ENCODE results near the gene OPRD1.
"Not testable (repeated sequence)": the region's sequence is repeated elsewhere in the genome, so short reads cannot be mapped to it uniquely, and the experiment has no call there.

OPRD1 gene

GRCh38 chr1:28789816-28790215 lies 22.2 kb upstream of the OPRD1 start:
- TF ChIP-seq CTCF (conservative IDR thresholded peaks at IDR 0.05; ENCODE audit: low read length) (no peak), EZH2phosphoT487 (IDR thresholded peaks at IDR 0.05; ENCODE audit: borderline replicate concordance) (no peak)
- Histone ChIP-seq H3K4me3 (ENCODE audit: low read length, poor library complexity, severe bottlenecking) (no peak overlapping the region), H2AFZ (ENCODE audit: low read length) (no peak overlapping the region), H3K79me2 (ENCODE audit: insufficient read depth, low read length) (no peaks in the 10 kb centered on the region), H4K20me1 (ENCODE audit: insufficient read depth, low read length, poor library complexity, severe bottlenecking) (no peaks in the 10 kb centered on the region), H3K9me3 (ENCODE audit: insufficient read depth, low read depth, low read length) (no peaks in the 10 kb centered on the region), H3K9ac (ENCODE audit: low read depth, low read length, poor library complexity, severe bottlenecking) (no peak overlapping the region), H3K9me2 (replicated peaks; ENCODE audit: low read depth, low read length) (no peaks in the 10 kb centered on the region), H3K36me3 (ENCODE audit: insufficient read depth, low read length) (no peaks in the 10 kb centered on the region), H3K27me3 (ENCODE audit: insufficient read depth, low read length, poor library complexity, severe bottlenecking) (no peaks in the 10 kb centered on the region), H3K4me1 (ENCODE audit: insufficient read depth, low read length, poor library complexity, severe bottlenecking) (no peaks in the 10 kb centered on the region), H3F3A (ENCODE audit: low read depth) (no peaks in the 10 kb centered on the region), H3K4me2 (ENCODE audit: low read depth, low read length, poor library complexity, severe bottlenecking) (no peak overlapping the region)

- Histone ChIP-seq H4K20me1 (ENCODE audit: insufficient read depth, low read length, poor library complexity, severe bottlenecking) (no peaks in the 10 kb centered on the region), H2AFZ (ENCODE audit: low read length) (no peak overlapping the region), H3K4me3 (ENCODE audit: low read length, poor library complexity, severe bottlenecking) (no peak overlapping the region), H3K9me2 (replicated peaks; ENCODE audit: low read depth, low read length) (no peaks in the 10 kb centered on the region), H3K4me1 (ENCODE audit: insufficient read depth, low read length, poor library complexity, severe bottlenecking) (no peaks in the 10 kb centered on the region), H3K36me3 (ENCODE audit: insufficient read depth, low read length) (no peaks in the 10 kb centered on the region), H3K27me3 (ENCODE audit: insufficient read depth, low read length, poor library complexity, severe bottlenecking) (no peaks in the 10 kb centered on the region), H3K9me3 (ENCODE audit: insufficient read depth, low read depth, low read length) (no peaks in the 10 kb centered on the region), H3K79me2 (ENCODE audit: insufficient read depth, low read length) (no peaks in the 10 kb centered on the region), H3K4me2 (ENCODE audit: low read depth, low read length, poor library complexity, severe bottlenecking) (no peak overlapping the region), H3K9ac (ENCODE audit: low read depth, low read length, poor library complexity, severe bottlenecking) (no peak overlapping the region), H3F3A (ENCODE audit: low read depth) (no peaks in the 10 kb centered on the region)
- TF ChIP-seq CTCF (conservative IDR thresholded peaks at IDR 0.05; ENCODE audit: low read length) (no peak), EZH2phosphoT487 (IDR thresholded peaks at IDR 0.05; ENCODE audit: borderline replicate concordance) (no peak)
Measured at GRCh38 chr1:28790377-28791035, 21.5 kb upstream of the OPRD1 start.

- not testable (repeated sequence) for H3K79me2 ChIP-seq (ENCODE audit: insufficient read depth, low read length); H3K9me3 ChIP-seq (ENCODE audit: insufficient read depth, low read depth, low read length); H3K36me3 ChIP-seq (ENCODE audit: insufficient read depth, low read length); H3K9ac ChIP-seq (ENCODE audit: low read depth, low read length, poor library complexity, severe bottlenecking); H3K4me2 ChIP-seq (ENCODE audit: low read depth, low read length, poor library complexity, severe bottlenecking); H3K4me1 ChIP-seq (ENCODE audit: insufficient read depth, low read length, poor library complexity, severe bottlenecking); H3K4me3 ChIP-seq (ENCODE audit: low read length, poor library complexity, severe bottlenecking); H2AFZ ChIP-seq (ENCODE audit: low read length); H3K27me3 ChIP-seq (ENCODE audit: insufficient read depth, low read length, poor library complexity, severe bottlenecking); H3K9me2 ChIP-seq (replicated peaks; ENCODE audit: low read depth, low read length); H3F3A ChIP-seq (ENCODE audit: low read depth); H4K20me1 ChIP-seq (ENCODE audit: insufficient read depth, low read length, poor library complexity, severe bottlenecking)
Measured at GRCh38 chr1:28791929-28792328, 20.0 kb upstream of the OPRD1 start.

- H3K9me2 ChIP-seq (replicated peaks; ENCODE audit: low read depth, low read length), result no peaks in the 10 kb centered on the region
- no peaks in the 10 kb centered on the region for H3F3A ChIP-seq (ENCODE audit: low read depth)
- no peak overlapping the region for H3K4me3 ChIP-seq (ENCODE audit: low read length, poor library complexity, severe bottlenecking)
- H3K36me3 ChIP-seq (ENCODE audit: insufficient read depth, low read length), result no peaks in the 10 kb centered on the region
- H3K4me1 ChIP-seq (ENCODE audit: insufficient read depth, low read length, poor library complexity, severe bottlenecking), result no peaks in the 10 kb centered on the region
- no peak overlapping the region for H2AFZ ChIP-seq (ENCODE audit: low read length)
- H3K79me2 ChIP-seq (ENCODE audit: insufficient read depth, low read length), result no peaks in the 10 kb centered on the region
- H4K20me1 ChIP-seq (ENCODE audit: insufficient read depth, low read length, poor library complexity, severe bottlenecking), result no peaks in the 10 kb centered on the region
- H3K9me3 ChIP-seq (ENCODE audit: insufficient read depth, low read depth, low read length), result no peaks in the 10 kb centered on the region
- TF ChIP-seq EZH2phosphoT487 (IDR thresholded peaks at IDR 0.05; ENCODE audit: borderline replicate concordance), result no peak
- peak; percentile 41 for TF ChIP-seq CTCF (conservative IDR thresholded peaks at IDR 0.05; ENCODE audit: low read length)
- no peaks in the 10 kb centered on the region for H3K27me3 ChIP-seq (ENCODE audit: insufficient read depth, low read length, poor library complexity, severe bottlenecking)
- no peak overlapping the region for H3K4me2 ChIP-seq (ENCODE audit: low read depth, low read length, poor library complexity, severe bottlenecking)
- H3K9ac ChIP-seq (ENCODE audit: low read depth, low read length, poor library complexity, severe bottlenecking), result no peak overlapping the region
Measured at GRCh38 chr1:28792644-28793121, 19.3 kb upstream of the OPRD1 start.

GRCh38 chr1:28794582-28794981 lies 17.4 kb upstream of the OPRD1 start:
- H3K9ac ChIP-seq (ENCODE audit: low read depth, low read length, poor library complexity, severe bottlenecking); H3K36me3 ChIP-seq (ENCODE audit: insufficient read depth, low read length); H3K79me2 ChIP-seq (ENCODE audit: insufficient read depth, low read length); H3K9me3 ChIP-seq (ENCODE audit: insufficient read depth, low read depth, low read length); H4K20me1 ChIP-seq (ENCODE audit: insufficient read depth, low read length, poor library complexity, severe bottlenecking); H3K9me2 ChIP-seq (replicated peaks; ENCODE audit: low read depth, low read length); H2AFZ ChIP-seq (ENCODE audit: low read length); H3K4me3 ChIP-seq (ENCODE audit: low read length, poor library complexity, severe bottlenecking); H3K4me1 ChIP-seq (ENCODE audit: insufficient read depth, low read length, poor library complexity, severe bottlenecking); H3K27me3 ChIP-seq (ENCODE audit: insufficient read depth, low read length, poor library complexity, severe bottlenecking); H3K4me2 ChIP-seq (ENCODE audit: low read depth, low read length, poor library complexity, severe bottlenecking); H3F3A ChIP-seq (ENCODE audit: low read depth): not testable (repeated sequence)

Measured in Loucy (cell line).